ENCODE data around the gene KLHL10.

Gene KLHL10

GRCh38 chr17:41888332-41888965 is 50.8 kb downstream of the KLHL10 start:
- no peak for TF ChIP-seq REST (IDR thresholded peaks at IDR 0.05; ENCODE audit: insufficient read depth in 1 of 2, low read depth in 2 of 2, low read length in 2 of 2)
- no peak for TF ChIP-seq SIN3A (IDR thresholded peaks at IDR 0.05; ENCODE audit: borderline replicate concordance, insufficient read depth, low read length)
- no peak for TF ChIP-seq TAF1 (IDR thresholded peaks at IDR 0.05; ENCODE audit: borderline replicate concordance, insufficient read depth, low read length)
- TF ChIP-seq FOXP2 (optimal IDR thresholded peaks at IDR 0.05; ENCODE audit: borderline replicate concordance, extremely low read depth, extremely low read length, insufficient read depth), result no peak
- TF ChIP-seq POLR2AphosphoS5 (IDR thresholded peaks at IDR 0.05; ENCODE audit: low read depth, low read length), result no peak

- TF ChIP-seq FOXP2 (optimal IDR thresholded peaks at IDR 0.05; ENCODE audit: borderline replicate concordance, extremely low read depth, extremely low read length, insufficient read depth), result no peak
- TF ChIP-seq REST (IDR thresholded peaks at IDR 0.05; ENCODE audit: insufficient read depth in 1 of 2, low read depth in 2 of 2, low read length in 2 of 2), result no peak
- TF ChIP-seq POLR2AphosphoS5 (IDR thresholded peaks at IDR 0.05; ENCODE audit: low read depth, low read length), result no peak
- TF ChIP-seq SIN3A (IDR thresholded peaks at IDR 0.05; ENCODE audit: borderline replicate concordance, insufficient read depth, low read length), result no peak
- TF ChIP-seq TAF1 (IDR thresholded peaks at IDR 0.05; ENCODE audit: borderline replicate concordance, insufficient read depth, low read length), result no peak
Observed at GRCh38 chr17:41891135-41892020, 53.8 kb downstream of the KLHL10 start.

- TF ChIP-seq SIN3A (IDR thresholded peaks at IDR 0.05; ENCODE audit: borderline replicate concordance, insufficient read depth, low read length), result no peak
- TF ChIP-seq POLR2AphosphoS5 (IDR thresholded peaks at IDR 0.05; ENCODE audit: low read depth, low read length), result no peak
- no peak for TF ChIP-seq FOXP2 (optimal IDR thresholded peaks at IDR 0.05; ENCODE audit: borderline replicate concordance, extremely low read depth, extremely low read length, insufficient read depth)
- TF ChIP-seq REST (IDR thresholded peaks at IDR 0.05; ENCODE audit: insufficient read depth in 1 of 2, low read depth in 2 of 2, low read length in 2 of 2), result no peak
- no peak for TF ChIP-seq TAF1 (IDR thresholded peaks at IDR 0.05; ENCODE audit: borderline replicate concordance, insufficient read depth, low read length)
Observed at GRCh38 chr17:41892021-41892376, 54.4 kb downstream of the KLHL10 start.

GRCh38 chr17:41893384-41893783 is 55.8 kb downstream of the KLHL10 start:
- TF ChIP-seq REST (IDR thresholded peaks at IDR 0.05; ENCODE audit: insufficient read depth in 1 of 2, low read depth in 2 of 2, low read length in 2 of 2) (no peak), POLR2AphosphoS5 (IDR thresholded peaks at IDR 0.05; ENCODE audit: low read depth, low read length) (no peak), TAF1 (IDR thresholded peaks at IDR 0.05; ENCODE audit: borderline replicate concordance, insufficient read depth, low read length) (no peak), FOXP2 (optimal IDR thresholded peaks at IDR 0.05; ENCODE audit: borderline replicate concordance, extremely low read depth, extremely low read length, insufficient read depth) (no peak), SIN3A (IDR thresholded peaks at IDR 0.05; ENCODE audit: borderline replicate concordance, insufficient read depth, low read length) (no peak)

Data from PFSK-1 (cell line).